Mesothelial cell of epicardium (in vitro differentiated cells): Measurements from ENCODE around the gene ZNF830. TPM values are rescaled to one million over a fixed set of nuclear protein-coding genes. Genes with fewer than 3 reads are reported as not detected.

ENCODE experiments used
- DNase-seq, 2 experiments: peaks; one replicate each; pipeline ENCODE4 v3.0.0; 2021; ENCODE audit warnings: low spot score in 2 of 2; ENCODE audit not compliant: unreplicated experiment in 2 of 2
- H3K27ac Mint-ChIP-seq: 2 replicates; pipeline ENCODE4 v1.8.0; 2021; ENCODE audit warnings: mixed read lengths
- H3K27me3 Mint-ChIP-seq: 2 replicates; pipeline ENCODE4 v1.8.0; 2021; ENCODE audit warnings: low read depth, mixed read lengths
- H3K36me3 Mint-ChIP-seq: 2 replicates; pipeline ENCODE4 v1.8.0; 2021; ENCODE audit warnings: mixed read lengths
- H3K4me1 Mint-ChIP-seq: 2 replicates; pipeline ENCODE4 v1.8.0; 2021; ENCODE audit warnings: mixed read lengths
- H3K4me3 Mint-ChIP-seq: 2 replicates; pipeline ENCODE4 v1.8.0; 2021; ENCODE audit warnings: mild to moderate bottlenecking, moderate library complexity, mixed read lengths
- H3K9me3 Mint-ChIP-seq: 2 replicates; pipeline ENCODE4 v1.8.0; 2021; ENCODE audit warnings: mixed read lengths
- total RNA-seq: library from RNA; stranded (reverse); gene quantifications from 3 replicates; pipeline ENCODE4 v1.2.1, GENCODE V29; 2021
- TF ChIP-seq, protein P1 (sequence below): fragments of 200-600 bp; sonication (generic); IDR thresholded peaks from one replicate; pipeline ENCODE4 v1.5.0; 2021; ENCODE audit warnings: antibody characterized with exemption; ENCODE audit not compliant: unreplicated experiment

Gene ZNF830
- total RNA-seq, 1 donor from 2014 or later: 17.2 TPM

DNA sequence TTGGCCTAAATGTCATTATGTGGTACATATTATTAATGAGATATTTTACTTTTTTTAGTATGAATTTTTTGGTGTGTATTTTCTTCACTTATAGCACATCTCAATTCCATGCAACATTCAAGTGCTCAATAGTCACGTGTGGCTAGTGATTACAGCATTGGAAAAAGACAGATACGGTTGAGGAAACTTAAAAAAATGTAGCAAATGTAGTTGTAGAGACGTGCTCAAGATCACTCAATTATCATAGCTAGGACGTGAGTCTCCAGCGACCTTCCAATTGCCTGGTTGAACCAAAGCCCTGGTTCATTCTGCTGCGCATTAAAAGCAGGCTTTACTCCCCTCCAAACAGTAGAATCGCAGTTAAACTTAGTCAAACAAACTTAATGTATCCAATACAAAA is 17.8 kb downstream of the ZNF830 start:
- Mint-ChIP-seq H3K4me3 (no peak overlapping the region), H3K36me3 (peaks cover 3% of the 10 kb centered on the region), H3K27ac (peak overlapping the region; percentile 99), H3K9me3 (no peaks in the 10 kb centered on the region), H3K27me3 (peaks cover 2% of the 10 kb centered on the region), H3K4me1 (peaks cover 34% of the 10 kb centered on the region)
- TF ChIP-seq, protein P1, sequence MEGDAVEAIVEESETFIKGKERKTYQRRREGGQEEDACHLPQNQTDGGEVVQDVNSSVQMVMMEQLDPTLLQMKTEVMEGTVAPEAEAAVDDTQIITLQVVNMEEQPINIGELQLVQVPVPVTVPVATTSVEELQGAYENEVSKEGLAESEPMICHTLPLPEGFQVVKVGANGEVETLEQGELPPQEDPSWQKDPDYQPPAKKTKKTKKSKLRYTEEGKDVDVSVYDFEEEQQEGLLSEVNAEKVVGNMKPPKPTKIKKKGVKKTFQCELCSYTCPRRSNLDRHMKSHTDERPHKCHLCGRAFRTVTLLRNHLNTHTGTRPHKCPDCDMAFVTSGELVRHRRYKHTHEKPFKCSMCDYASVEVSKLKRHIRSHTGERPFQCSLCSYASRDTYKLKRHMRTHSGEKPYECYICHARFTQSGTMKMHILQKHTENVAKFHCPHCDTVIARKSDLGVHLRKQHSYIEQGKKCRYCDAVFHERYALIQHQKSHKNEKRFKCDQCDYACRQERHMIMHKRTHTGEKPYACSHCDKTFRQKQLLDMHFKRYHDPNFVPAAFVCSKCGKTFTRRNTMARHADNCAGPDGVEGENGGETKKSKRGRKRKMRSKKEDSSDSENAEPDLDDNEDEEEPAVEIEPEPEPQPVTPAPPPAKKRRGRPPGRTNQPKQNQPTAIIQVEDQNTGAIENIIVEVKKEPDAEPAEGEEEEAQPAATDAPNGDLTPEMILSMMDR: no peak
- DNase-seq: no peak

DNA sequence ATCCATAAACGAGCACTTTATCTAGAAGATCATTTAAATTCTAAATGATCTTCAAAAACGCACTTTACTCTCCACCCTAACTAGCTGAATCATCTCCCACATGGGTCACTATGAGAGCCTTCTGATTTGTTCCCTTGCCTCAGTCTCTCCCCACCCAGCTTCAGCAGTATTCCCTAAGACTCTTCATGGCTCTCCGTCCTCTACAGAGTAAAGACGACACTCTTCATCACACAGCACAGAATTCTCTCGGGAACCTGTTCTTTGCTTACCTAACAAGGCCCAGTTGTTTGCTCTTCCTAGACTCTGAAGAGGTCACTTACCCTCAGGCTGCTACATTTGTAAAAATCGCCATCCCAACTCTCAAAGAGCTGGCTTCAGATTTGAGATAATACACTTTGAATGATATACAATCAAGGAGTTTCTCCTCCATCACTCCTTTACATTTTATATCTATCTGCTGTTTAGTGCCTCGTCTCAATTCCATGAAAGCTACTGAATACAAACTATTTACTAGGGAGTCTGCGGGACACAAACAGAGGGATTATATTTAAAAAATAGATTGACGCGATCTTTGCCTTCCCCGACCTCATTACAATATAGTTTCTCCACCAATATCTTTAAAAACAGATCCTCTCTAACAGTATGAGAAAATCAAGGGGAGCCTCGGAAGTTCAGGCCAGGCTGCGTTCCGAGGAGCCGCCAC is 18.5 kb downstream of the ZNF830 start:
- Mint-ChIP-seq H3K4me1 (peaks cover 36% of the 10 kb centered on the region), H3K4me3 (peak overlapping the region; percentile 88), H3K36me3 (peaks cover 3% of the 10 kb centered on the region), H3K9me3 (no peaks in the 10 kb centered on the region), H3K27ac (peak overlapping the region; percentile 99), H3K27me3 (peaks cover under 1% of the 10 kb centered on the region)
- TF ChIP-seq, protein P1: no peak
- DNase-seq: no peak

DNA sequence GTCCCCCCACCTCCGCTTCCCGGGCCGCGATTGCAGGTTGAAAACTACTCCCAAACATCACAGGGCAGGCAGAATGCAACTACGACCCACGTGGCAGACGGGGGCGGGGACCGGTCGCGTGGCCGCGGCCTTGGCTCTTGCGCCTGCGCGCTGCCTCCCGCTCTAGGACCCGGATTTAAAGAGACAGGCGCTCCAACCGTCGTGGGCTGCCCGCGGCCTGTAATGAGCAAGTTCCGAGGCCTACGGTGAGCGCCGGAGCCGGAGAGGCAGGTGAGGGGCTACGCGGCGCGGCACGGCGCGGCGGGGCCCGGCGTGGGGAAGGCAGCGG is 19.0 kb downstream of the ZNF830 start, which contains the start of gene LIG3:
LIG3 (plus strand) TSS at position 160 of the 328 bp plus-strand sequence. CDS start 2,494 bp downstream, outside the sequence.
- Mint-ChIP-seq H3K9me3 (no peaks in the 10 kb centered on the region), H3K27me3 (no peaks in the 10 kb centered on the region), H3K4me1 (peaks cover 36% of the 10 kb centered on the region), H3K36me3 (peaks cover 6% of the 10 kb centered on the region), H3K27ac (peak within 1 kb of the TSS; percentile 99), H3K4me3 (peak within 1 kb of the TSS; percentile 88)
- DNase-seq: peak; percentile 88 to 96
- TF ChIP-seq, protein P1: no peak

DNA sequence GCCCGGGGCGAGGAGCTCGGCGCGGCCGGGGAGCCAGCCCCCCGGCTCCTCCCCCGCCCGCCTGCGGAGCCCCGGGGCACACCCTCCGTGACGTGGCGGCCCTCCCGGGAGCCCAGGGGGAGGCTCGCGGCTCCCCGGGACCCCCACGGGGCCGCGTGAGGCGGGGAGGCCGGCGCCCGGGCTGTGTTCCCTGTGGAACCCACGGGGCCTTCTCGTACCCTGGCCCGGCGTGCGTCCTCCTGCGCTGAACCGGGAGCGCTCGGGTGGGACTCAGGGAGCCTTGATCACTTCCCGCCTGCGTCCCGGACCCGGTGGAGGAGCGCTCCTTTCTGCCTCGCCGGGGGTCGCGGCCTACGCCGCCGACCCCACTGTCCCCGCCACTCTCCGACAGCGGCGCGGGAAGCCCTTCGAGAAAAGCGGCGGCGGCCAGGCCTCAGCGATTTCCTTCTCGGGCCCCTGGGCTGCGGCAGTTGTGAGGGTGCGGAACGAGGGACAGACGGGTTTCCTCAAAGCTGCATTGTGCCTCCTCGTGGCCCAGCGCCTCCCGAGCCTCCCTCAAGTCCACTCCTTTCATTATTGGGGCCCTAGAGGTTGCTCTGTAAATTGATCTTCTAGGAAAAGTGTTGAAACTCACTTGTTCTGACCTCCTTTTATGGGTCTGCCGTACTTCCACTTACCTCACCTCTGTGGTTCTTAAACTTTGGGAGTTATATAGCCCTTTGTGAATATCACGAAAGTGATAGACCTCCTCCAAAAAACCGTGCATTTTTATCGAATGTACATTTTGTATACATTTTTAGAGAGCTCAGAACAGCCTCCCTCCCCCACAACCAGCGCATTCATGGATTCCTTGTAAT is 19.6 kb downstream of the ZNF830 start:
- Mint-ChIP-seq H3K4me3 (peak overlapping the region; percentile 82), H3K36me3 (peaks cover 8% of the 10 kb centered on the region), H3K4me1 (peaks cover 36% of the 10 kb centered on the region), H3K9me3 (no peaks in the 10 kb centered on the region), H3K27me3 (no peaks in the 10 kb centered on the region), H3K27ac (peak overlapping the region; percentile 96)
- TF ChIP-seq, protein P1: no peak
- DNase-seq: peak; percentile 64 to 69

DNA sequence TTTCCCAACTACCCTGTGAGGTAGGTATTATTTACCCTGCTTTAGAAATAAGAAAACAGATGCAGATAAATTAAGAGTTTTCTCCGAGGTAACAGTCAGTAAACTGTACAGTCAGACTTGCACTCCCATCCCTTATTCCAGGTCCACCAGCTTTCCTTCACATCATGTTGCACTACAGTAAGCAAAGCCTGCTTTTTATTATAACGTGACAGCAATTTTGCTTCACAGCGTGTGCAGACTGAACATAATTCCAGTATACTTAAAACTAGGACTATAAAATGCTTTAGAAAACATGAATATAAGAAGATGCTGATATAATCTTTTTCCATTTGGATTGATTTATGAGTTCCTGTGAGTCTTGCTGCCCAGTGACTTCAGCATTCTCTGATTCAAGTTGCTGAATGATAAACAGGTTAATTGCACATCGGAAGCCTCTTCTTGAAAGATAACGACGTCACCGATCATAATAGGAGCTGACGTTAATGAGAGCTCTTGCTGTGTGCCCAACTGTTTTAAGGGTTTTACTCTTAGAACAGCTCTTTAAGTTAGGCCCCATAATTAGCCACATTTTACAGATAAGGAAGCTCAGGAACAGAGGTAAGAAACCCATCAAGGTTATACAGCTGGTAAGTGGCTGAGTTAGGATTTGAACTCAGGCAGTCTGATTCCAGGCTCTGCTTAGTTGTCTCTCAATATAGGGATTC is 20.4 kb downstream of the ZNF830 start:
- Mint-ChIP-seq H3K4me1 (peaks cover 36% of the 10 kb centered on the region), H3K27ac (peak overlapping the region; percentile 96), H3K36me3 (peaks cover 12% of the 10 kb centered on the region), H3K4me3 (peak overlapping the region; percentile 82), H3K27me3 (no peaks in the 10 kb centered on the region), H3K9me3 (no peaks in the 10 kb centered on the region)
- TF ChIP-seq, protein P1: no peak
- DNase-seq: no peak
